Natural killer cell treated with Interleukin-12 subunit alpha and Interleukin-12 subunit beta and Interleukin-15 and Interleukin-18, amount 100 ng/mL, for 72 hours (primary cell): ENCODE data around the gene ENGASE. TPM values are rescaled to one million over a fixed set of nuclear protein-coding genes. Genes with fewer than 3 reads are reported as not detected.
"Not testable (repeated sequence)": the region's sequence is repeated elsewhere in the genome, so short reads cannot be mapped to it uniquely, and the experiment has no call there.

ENCODE experiments used
- ATAC-seq, 2 donors: fragments of 150-1000 bp; cut with Tn5 transposase in 1 of 2; sonication (Bioruptor Pico), chemical (Tn5 transposase) in 1 of 2; 2 replicates each; pipeline ENCODE4 v1.10.0; 2021
- DNase-seq: peaks from one replicate; pipeline ENCODE4 v3.0.0; 2022; ENCODE audit warnings: low spot score
- H3K27ac Mint-ChIP-seq, 2 donors: 1 replicate in 1 of 2; 2 replicates in 1 of 2; pipeline ENCODE4 v1.8.0; 2022; ENCODE audit warnings: mixed read lengths in 2 of 2, mild to moderate bottlenecking in 1 of 2, moderate library complexity in 1 of 2
- H3K27me3 Mint-ChIP-seq, 2 donors: 1 replicate in 1 of 2; 2 replicates in 1 of 2; pipeline ENCODE4 v1.8.0; 2022; ENCODE audit warnings: mixed read lengths in 2 of 2
- H3K36me3 Mint-ChIP-seq: one replicate; pipeline ENCODE4 v1.8.0; 2022; ENCODE audit warnings: mixed read lengths
- H3K4me1 Mint-ChIP-seq, 2 donors: 1 replicate in 1 of 2; 2 replicates in 1 of 2; pipeline ENCODE4 v1.8.0; 2022; ENCODE audit warnings: low read depth in 2 of 2, mixed read lengths in 2 of 2, mild to moderate bottlenecking in 1 of 2
- H3K4me3 Mint-ChIP-seq: one replicate; pipeline ENCODE4 v1.8.0; 2022; ENCODE audit warnings: mixed read lengths
- H3K9me3 Mint-ChIP-seq: 2 replicates; pipeline ENCODE4 v1.8.0; 2022; ENCODE audit warnings: mixed read lengths
- total RNA-seq, 2 donors: library from RNA; stranded (reverse); gene quantifications; one replicate each; pipeline ENCODE4 v1.2.3, GENCODE V29; 2022

ENGASE gene
- total RNA-seq, 2 donors from 2014 or later = 37.2 to 54.2 TPM

GRCh38 chr17:79073016-79073705 lies 1.5 kb upstream of the ENGASE start:
- peak; percentile 47 for DNase-seq
- H3K36me3 Mint-ChIP-seq = no peaks in the 10 kb centered on the region
- ATAC-seq = no peak
- H3K27ac Mint-ChIP-seq = no peak overlapping the region
- peaks cover 11 to 13% of the 10 kb centered on the region in 2 donors for H3K4me1 Mint-ChIP-seq
- H3K9me3 Mint-ChIP-seq = no peaks in the 10 kb centered on the region
- H3K4me3 Mint-ChIP-seq = no peak overlapping the region
- peaks cover 0 to 3% of the 10 kb centered on the region in 2 donors for H3K27me3 Mint-ChIP-seq

DNA sequence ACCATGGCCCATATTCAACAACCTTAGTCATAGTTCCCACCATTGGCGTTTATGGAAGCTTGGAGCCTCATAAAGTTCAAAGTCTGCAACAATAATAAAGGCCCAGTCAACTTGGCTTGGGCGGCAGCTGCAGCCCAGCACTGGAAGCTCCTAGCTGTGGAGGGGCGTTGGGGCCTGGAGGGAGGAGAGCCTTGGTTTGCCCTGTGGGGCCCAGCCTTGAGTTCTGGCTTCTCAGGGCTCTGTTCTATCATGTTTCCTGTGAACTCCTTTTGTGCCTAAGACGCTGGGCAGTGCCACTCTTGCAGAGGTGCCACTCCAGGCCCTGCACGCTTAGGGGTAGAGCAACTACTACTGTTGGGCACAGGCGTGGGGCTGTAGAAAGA lies 927 bp upstream of the ENGASE start:
- Mint-ChIP-seq H3K9me3 (no peaks in the 10 kb centered on the region), H3K4me3 (no peak overlapping the region), H3K4me1 (peaks cover 11 to 13% of the 10 kb centered on the region in 2 donors), H3K27ac (no peak overlapping the region), H3K36me3 (no peaks in the 10 kb centered on the region), H3K27me3 (peaks cover 0 to 3% of the 10 kb centered on the region in 2 donors)
- DNase-seq (peak; percentile 1), ATAC-seq (no peak)

GRCh38 chr17:79074121-79074648 lies 439 bp upstream of the ENGASE start:
- not testable (repeated sequence) for H3K36me3 Mint-ChIP-seq

GRCh38 chr17:79075446-79075750 lies 774 bp downstream of the ENGASE start:
- no peak for DNase-seq
- ATAC-seq = peak in 1 of 2 donors; percentile 10
- Mint-ChIP-seq H3K4me1 (peaks cover 11 to 14% of the 10 kb centered on the region in 2 donors), H3K27ac (peak overlapping the region; percentile 34 to 90), H3K36me3 (peaks cover under 1% of the 10 kb centered on the region), H3K27me3 (peaks cover 0 to under 1% of the 10 kb centered on the region in 2 donors), H3K9me3 (no peaks in the 10 kb centered on the region), H3K4me3 (peak overlapping the region; percentile 88)

More at GRCh38 chr17:79074121-79074648, 439 bp upstream of the ENGASE start:
- Mint-ChIP-seq H3K4me3 (peak overlapping the region; percentile 76), H3K27ac (peak overlapping the region in 1 of 2 donors; percentile 44), H3K4me1 (peaks cover 11 to 13% of the 10 kb centered on the region in 2 donors)
- not testable (repeated sequence) for H3K9me3 Mint-ChIP-seq, ATAC-seq, H3K27me3 Mint-ChIP-seq, DNase-seq

DNA sequence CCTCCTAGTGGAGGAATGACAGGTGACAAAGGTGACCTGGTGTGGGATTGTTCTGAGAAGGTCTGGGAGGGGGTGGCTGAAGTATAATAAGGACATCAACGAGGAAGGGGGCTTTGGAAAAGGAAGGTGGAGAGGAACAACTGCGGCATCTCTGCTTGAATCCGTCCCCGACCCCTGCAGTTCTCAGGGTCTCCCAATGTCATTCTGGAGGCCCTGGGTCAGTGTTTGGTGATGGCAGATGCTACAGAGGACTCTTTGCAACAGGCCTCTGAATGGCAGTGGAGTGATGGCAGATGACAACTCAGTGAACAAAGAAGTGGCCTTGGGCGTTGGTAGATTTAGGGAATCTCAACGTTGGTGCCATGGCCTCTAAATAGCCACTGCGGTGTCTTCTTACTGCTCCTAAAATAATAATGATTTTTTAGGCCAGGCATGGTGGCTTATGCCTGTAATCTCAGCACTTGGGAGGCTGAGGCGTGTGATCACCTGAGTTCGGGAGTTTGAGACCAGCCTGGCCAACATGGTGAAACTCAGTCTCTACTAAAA lies 1.3 kb downstream of the ENGASE start:
- no peak for ATAC-seq
- Mint-ChIP-seq H3K9me3 (no peaks in the 10 kb centered on the region), H3K36me3 (peaks cover 5% of the 10 kb centered on the region), H3K4me3 (peak overlapping the region; percentile 88), H3K27me3 (no peaks in the 10 kb centered on the region), H3K27ac (peak overlapping the region; percentile 34 to 90), H3K4me1 (peaks cover 11 to 16% of the 10 kb centered on the region in 2 donors)
- peak; percentile 51 for DNase-seq

- Mint-ChIP-seq H3K36me3 (peaks cover 10% of the 10 kb centered on the region), H3K27me3 (no peaks in the 10 kb centered on the region), H3K4me1 (peaks cover 11 to 16% of the 10 kb centered on the region in 2 donors), H3K9me3 (no peaks in the 10 kb centered on the region), H3K27ac (no peak overlapping the region), H3K4me3 (no peak overlapping the region)
- DNase-seq = no peak
- ATAC-seq = no peak
These were observed 3.0 kb downstream of the ENGASE start for GRCh38 chr17:79077587-79077986.

DNA sequence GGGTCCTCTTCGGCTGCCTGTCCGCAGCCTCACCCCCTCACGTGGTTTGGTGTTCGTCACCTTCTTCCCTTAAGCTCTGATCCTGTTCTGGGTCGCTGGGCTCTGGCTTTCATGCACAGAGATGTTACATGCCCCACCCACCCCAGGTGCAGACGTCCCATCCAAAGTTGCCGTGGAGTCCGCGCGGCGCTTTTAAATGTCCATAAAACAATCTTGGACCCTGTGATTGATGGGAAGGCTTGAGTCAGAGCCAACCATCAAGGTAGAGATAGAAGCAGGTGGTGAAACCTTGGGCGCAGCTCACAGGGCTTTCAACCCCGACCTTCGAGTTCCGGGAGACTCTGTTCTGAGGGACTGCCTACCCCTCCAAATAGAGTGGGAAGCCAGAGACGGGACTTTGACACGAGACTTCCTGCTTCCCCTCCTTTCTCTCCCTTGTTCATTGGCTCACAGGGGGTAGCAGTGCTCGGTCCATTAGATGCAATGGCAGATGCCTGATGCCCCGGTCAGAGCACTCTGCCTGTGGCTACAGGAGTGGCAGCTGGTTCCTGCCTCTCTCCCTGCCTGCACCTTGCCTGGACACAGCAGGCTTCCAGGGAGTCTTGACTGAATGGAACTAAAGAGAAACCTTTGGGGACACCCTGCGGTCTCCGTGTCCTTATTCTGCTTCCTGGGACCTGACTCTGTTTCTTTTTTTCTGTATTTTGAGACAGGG lies 4.0 kb downstream of the ENGASE start:
- DNase-seq (no peak), ATAC-seq (no peak)
- no peaks in the 10 kb centered on the region for H3K9me3 Mint-ChIP-seq
- H3K4me3 Mint-ChIP-seq = no peak overlapping the region
- peaks cover 11 to 16% of the 10 kb centered on the region in 2 donors for H3K4me1 Mint-ChIP-seq
- H3K27me3 Mint-ChIP-seq = no peaks in the 10 kb centered on the region
- peaks cover 10% of the 10 kb centered on the region for H3K36me3 Mint-ChIP-seq
- H3K27ac Mint-ChIP-seq = no peak overlapping the region

GRCh38 chr17:79079421-79080200 lies 5.0 kb downstream of the ENGASE start:
- no peaks in the 10 kb centered on the region for H3K27me3 Mint-ChIP-seq
- H3K4me3 Mint-ChIP-seq = no peak overlapping the region
- peaks cover 11 to 13% of the 10 kb centered on the region in 2 donors for H3K4me1 Mint-ChIP-seq
- no peak for DNase-seq
- ATAC-seq = no peak
- no peaks in the 10 kb centered on the region for H3K9me3 Mint-ChIP-seq
- H3K36me3 Mint-ChIP-seq = peaks cover 10% of the 10 kb centered on the region
- H3K27ac Mint-ChIP-seq = no peak overlapping the region

- peaks cover 8 to 11% of the 10 kb centered on the region in 2 donors for H3K4me1 Mint-ChIP-seq
- no peaks in the 10 kb centered on the region for H3K9me3 Mint-ChIP-seq
These were observed 5.7 kb downstream of the ENGASE start for GRCh38 chr17:79080349-79080748.

GRCh38 chr17:79080761-79081290 lies 6.2 kb downstream of the ENGASE start:
- ATAC-seq (no peak), DNase-seq (no peak)
- H3K4me1 Mint-ChIP-seq = peaks cover 4 to 7% of the 10 kb centered on the region in 2 donors
- no peak overlapping the region for H3K4me3 Mint-ChIP-seq
- no peak overlapping the region for H3K27ac Mint-ChIP-seq
- H3K36me3 Mint-ChIP-seq = peaks cover 10% of the 10 kb centered on the region
- no peaks in the 10 kb centered on the region for H3K9me3 Mint-ChIP-seq
- H3K27me3 Mint-ChIP-seq = no peaks in the 10 kb centered on the region

More at GRCh38 chr17:79080349-79080748, 5.7 kb downstream of the ENGASE start:
- Mint-ChIP-seq H3K27me3 (no peaks in the 10 kb centered on the region), H3K27ac (no peak overlapping the region), H3K4me3 (no peak overlapping the region), H3K36me3 (peaks cover 10% of the 10 kb centered on the region)
- no peak for ATAC-seq
- no peak for DNase-seq

DNA sequence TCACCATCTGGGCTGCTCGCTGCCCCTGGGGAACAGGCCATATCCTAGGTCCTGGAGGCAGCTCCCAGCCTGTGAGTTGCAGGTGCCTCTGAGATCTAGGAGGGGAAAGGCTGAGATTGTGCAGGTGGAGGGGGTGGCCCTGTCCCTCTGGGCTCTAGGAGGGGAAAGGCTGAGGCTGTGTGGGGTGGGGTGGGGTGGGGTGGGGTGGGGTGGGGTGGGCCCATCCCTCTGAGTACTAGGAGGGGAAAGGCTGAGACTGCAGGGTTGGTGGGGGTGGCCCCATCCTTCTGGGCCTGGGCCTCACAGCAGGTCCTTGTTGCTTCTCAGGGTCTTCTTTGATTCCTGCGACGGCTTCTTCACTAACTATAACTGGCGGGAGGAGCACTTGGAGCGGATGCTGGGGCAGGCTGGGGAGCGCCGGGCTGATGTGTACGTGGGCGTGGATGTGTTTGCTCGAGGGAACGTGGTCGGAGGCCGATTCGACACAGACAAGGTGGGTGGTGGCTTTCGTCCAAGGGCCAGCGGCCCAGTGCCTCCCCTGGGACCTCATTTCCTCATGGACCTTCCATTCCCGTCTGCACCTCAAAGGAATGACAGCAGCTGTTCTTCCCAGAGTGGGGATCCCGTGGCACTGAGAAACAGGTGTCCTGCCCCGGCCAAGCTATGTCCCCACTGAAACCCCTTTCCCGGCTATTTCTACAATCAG lies 7.1 kb downstream of the ENGASE start:
- no peaks in the 10 kb centered on the region for H3K9me3 Mint-ChIP-seq
- no peak overlapping the region for H3K27ac Mint-ChIP-seq
- peaks cover 0 to 5% of the 10 kb centered on the region in 2 donors for H3K4me1 Mint-ChIP-seq
- H3K27me3 Mint-ChIP-seq = no peaks in the 10 kb centered on the region
- peaks cover 10% of the 10 kb centered on the region for H3K36me3 Mint-ChIP-seq
- no peak for DNase-seq
- ATAC-seq = no peak
- no peak overlapping the region for H3K4me3 Mint-ChIP-seq

GRCh38 chr17:79082311-79083190 lies 7.9 kb downstream of the ENGASE start:
- Mint-ChIP-seq H3K27ac (no peak overlapping the region), H3K4me1 (peaks cover 0 to 3% of the 10 kb centered on the region in 2 donors), H3K9me3 (no peaks in the 10 kb centered on the region), H3K27me3 (no peaks in the 10 kb centered on the region), H3K4me3 (no peak overlapping the region), H3K36me3 (peaks cover 10% of the 10 kb centered on the region)
- ATAC-seq (no peak), DNase-seq (no peak)
